Spleen (tissue), 11 donors: ENCODE data around the gene ARHGAP20. TPM values are rescaled to one million over a fixed set of nuclear protein-coding genes. Genes with fewer than 3 reads are reported as not detected.

Experiments
- DNase-seq: peaks from one replicate; pipeline ENCODE4 v3.0.0-alpha.2; 2020
- H3K27ac ChIP-seq, 8 donors: fragments of 200-600 bp; sonication (generic) in 7 of 8; 1 replicate in 4 of 8; 2 replicates in 4 of 8; pipeline versions ENCODE4 v1.5.0 to v1.8.0; 2016 to 2021; ENCODE audit warnings: inconsistent platforms in 4 of 8, mild to moderate bottlenecking in 4 of 8, moderate library complexity in 1 of 8
- H3K27me3 ChIP-seq, 7 donors: fragments of 200-600 bp; sonication (generic) in 6 of 7; replicated peaks in 1 of 7; 1 replicate in 4 of 7; 2 replicates in 3 of 7; pipeline versions ENCODE4 v1.5.0 to v1.8.0; 2016 to 2021; ENCODE audit warnings: inconsistent platforms in 3 of 7, mild to moderate bottlenecking in 1 of 7
- H3K36me3 ChIP-seq, 6 donors: fragments of 200-600 bp; sonication (generic) in 5 of 6; 1 replicate in 4 of 6; 2 replicates in 2 of 6; pipeline versions ENCODE4 v1.5.0 to v1.8.0; 2016 to 2021; ENCODE audit warnings: inconsistent platforms in 2 of 6
- H3K4me1 ChIP-seq, 6 donors: fragments of 200-600 bp; sonication (generic) in 5 of 6; 1 replicate in 3 of 6; 2 replicates in 3 of 6; pipeline versions ENCODE4 v1.5.0 to v1.8.0; 2016 to 2021; ENCODE audit warnings: inconsistent platforms in 3 of 6
- H3K4me3 ChIP-seq, 8 donors: fragments of 200-600 bp; sonication (generic) in 7 of 8; 1 replicate in 4 of 8; 2 replicates in 4 of 8; pipeline versions ENCODE4 v1.5.0 to v1.8.0; 2016 to 2021; ENCODE audit warnings: inconsistent platforms in 4 of 8, mild to moderate bottlenecking in 4 of 8, moderate library complexity in 2 of 8
- H3K9me3 ChIP-seq, 8 donors: fragments of 200-600 bp; sonication (generic) in 7 of 8; 1 replicate in 4 of 8; 2 replicates in 4 of 8; pipeline versions ENCODE4 v1.5.0 to v1.8.0; 2016 to 2021; ENCODE audit warnings: inconsistent platforms in 4 of 8
- POLR2A ChIP-seq, 3 donors: fragments of 450-650 bp; IDR thresholded peaks; one replicate each; pipeline ENCODE4 v1.5.1; 2017; ENCODE audit warnings: antibody characterized with exemption in 3 of 3, mild to moderate bottlenecking in 1 of 3
- POLR2AphosphoS5 ChIP-seq, 3 donors: sonication (generic); formaldehyde crosslinking; IDR thresholded peaks; one replicate each; pipeline ENCODE4 v1.5.1; 2017; ENCODE audit warnings: antibody characterized with exemption in 3 of 3
- WGBS, 5 donors: extraction: QIAGEN DNeasy Blood & Tissue Kit in 3 of 5; methylation state at CpG; one replicate each; pipeline versions ENCODE4 v1.1.5 to v1.1.7; 2013 to 2018; 5-methylcytosine and 5-hydroxymethylcytosine counted together
- intact Hi-C: fragments of 100-400 bp; cut with DNase I; formaldehyde crosslinking; loops from one replicate; pipeline ENCODE4 v1.15.0; 2023; ENCODE audit warnings: low total_unique reads
- polyA plus RNA-seq, 3 donors: library from polyadenylated mRNA; stranded (reverse); fragments of 200-250 nt; gene quantifications; one replicate each; pipeline ENCODE4 v1.2.1, GENCODE V29; 2013
- total RNA-seq, 7 donors: library from RNA; depleted of rRNA in 3 of 7; stranded (reverse); fragments of >200 nt in 3 of 7; fragmentation: NEBNext Ultra II Directional in 4 of 7; extraction: Animal tissue kit (Norgen Biotek cat#: 25700) in 4 of 7; gene quantifications; one replicate each; pipeline versions ENCODE4 v1.1.0 to v1.2.1, GENCODE V29; 2016 to 2021
- TF ChIP-seq, protein P1 (sequence below), 11 experiments: fragments of 200-600 bp in 7 of 11; fragments of 450-650 bp in 4 of 11; sonication (generic) in 4 of 11; IDR thresholded peaks in 8 of 11; conservative IDR thresholded peaks in 3 of 11; 1 replicate in 7 of 11; 2 replicates in 4 of 11; pipeline versions ENCODE4 v1.4.0 to v1.8.0; 2016 to 2021; ENCODE audit warnings: antibody characterized with exemption in 11 of 11, inconsistent platforms in 4 of 11, mild to moderate bottlenecking in 1 of 11
- donor health status: healthy with polysubstance abuse.
- donor health status: DM: no; HTN: no; CAD: no; lungs with moderate emphysema.
- donor health status: DM: no; HTN: no; CAD: no.
- donor health status: Bipolar disorder and iron deficiency.
- donor health status: healthy.
- donor health status: DM: no; HTN: no; CAD: no.
- donor health status: DM: yes; HTN: yes; CAD: no.

ARHGAP20 gene
- total and polyA plus RNA-seq, 10 donors = 0.15 to 11.0 (median 1.5) TPM

DNA sequence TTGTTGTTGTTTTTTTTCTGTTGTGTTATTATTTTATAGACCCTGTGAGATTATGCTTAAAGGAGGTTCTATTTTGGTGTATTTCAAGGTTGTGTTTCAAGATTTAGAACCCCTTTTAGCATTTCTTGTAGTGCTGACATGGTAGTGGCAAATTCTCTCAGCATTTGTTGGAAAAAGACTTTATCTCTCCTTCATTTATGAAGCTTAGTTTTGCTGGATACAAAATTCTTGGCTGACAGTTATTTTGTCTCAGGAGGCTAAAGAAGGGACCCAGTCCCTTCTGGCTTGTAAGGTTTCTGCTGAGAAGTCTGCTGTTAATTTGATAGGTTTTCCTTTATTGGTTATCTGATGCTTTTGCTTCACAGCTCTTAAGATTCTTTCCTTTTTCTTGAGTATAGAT lies 40.7 kb upstream of the ARHGAP20 start:
- DNase-seq = no peak
- Histone ChIP-seq H3K4me1 (no peaks in the 10 kb centered on the region), H3K9me3 (peaks cover 3 to 28% (median 24%) of the 10 kb centered on the region in 8 donors), H3K27ac (no peak overlapping the region), H3K27me3 (peaks cover 0 to 4% (median 0%) of the 10 kb centered on the region in 7 donors), H3K4me3 (no peak overlapping the region), H3K36me3 (no peaks in the 10 kb centered on the region)
- TF ChIP-seq POLR2A (IDR thresholded peaks at IDR 0.05) (no peak), POLR2AphosphoS5 (IDR thresholded peaks at IDR 0.05) (no peak)
- TF ChIP-seq, protein P1, sequence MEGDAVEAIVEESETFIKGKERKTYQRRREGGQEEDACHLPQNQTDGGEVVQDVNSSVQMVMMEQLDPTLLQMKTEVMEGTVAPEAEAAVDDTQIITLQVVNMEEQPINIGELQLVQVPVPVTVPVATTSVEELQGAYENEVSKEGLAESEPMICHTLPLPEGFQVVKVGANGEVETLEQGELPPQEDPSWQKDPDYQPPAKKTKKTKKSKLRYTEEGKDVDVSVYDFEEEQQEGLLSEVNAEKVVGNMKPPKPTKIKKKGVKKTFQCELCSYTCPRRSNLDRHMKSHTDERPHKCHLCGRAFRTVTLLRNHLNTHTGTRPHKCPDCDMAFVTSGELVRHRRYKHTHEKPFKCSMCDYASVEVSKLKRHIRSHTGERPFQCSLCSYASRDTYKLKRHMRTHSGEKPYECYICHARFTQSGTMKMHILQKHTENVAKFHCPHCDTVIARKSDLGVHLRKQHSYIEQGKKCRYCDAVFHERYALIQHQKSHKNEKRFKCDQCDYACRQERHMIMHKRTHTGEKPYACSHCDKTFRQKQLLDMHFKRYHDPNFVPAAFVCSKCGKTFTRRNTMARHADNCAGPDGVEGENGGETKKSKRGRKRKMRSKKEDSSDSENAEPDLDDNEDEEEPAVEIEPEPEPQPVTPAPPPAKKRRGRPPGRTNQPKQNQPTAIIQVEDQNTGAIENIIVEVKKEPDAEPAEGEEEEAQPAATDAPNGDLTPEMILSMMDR (IDR thresholded peaks at IDR 0.05 in 8 of 11, conservative IDR thresholded peaks at IDR 0.05 in 3 of 11) = no peak
- intact Hi-C loops = no loop called here

DNA sequence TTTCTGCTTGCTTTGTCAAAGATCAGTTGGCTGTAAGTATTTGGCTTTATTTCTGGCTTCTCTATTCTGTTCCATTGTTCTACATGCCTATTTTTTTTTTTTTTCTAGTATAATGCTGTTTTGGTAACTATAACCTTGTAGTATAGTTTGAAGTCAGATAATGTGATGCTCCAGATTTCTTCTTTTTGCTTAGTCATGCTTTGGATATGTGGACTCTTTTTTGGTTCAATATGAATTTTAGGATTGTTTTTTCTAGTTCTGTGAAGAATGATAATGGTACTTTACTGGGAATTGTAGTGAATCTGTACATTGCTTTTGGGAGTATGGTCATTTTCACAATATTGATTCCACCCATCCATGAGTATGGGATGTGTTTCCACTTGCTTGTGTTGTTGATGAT lies 37.9 kb upstream of the ARHGAP20 start:
- no peak for DNase-seq
- no peaks in the 10 kb centered on the region for H3K36me3 ChIP-seq
- intact Hi-C loops = no loop called here
- TF ChIP-seq POLR2A (IDR thresholded peaks at IDR 0.05) (no peak), POLR2AphosphoS5 (IDR thresholded peaks at IDR 0.05) (no peak)
- TF ChIP-seq, protein P1 (IDR thresholded peaks at IDR 0.05 in 8 of 11, conservative IDR thresholded peaks at IDR 0.05 in 3 of 11) = no peak
- H3K9me3 ChIP-seq = peaks cover 3 to 28% (median 24%) of the 10 kb centered on the region in 8 donors
- no peak overlapping the region for H3K4me3 ChIP-seq
- H3K27me3 ChIP-seq = no peaks in the 10 kb centered on the region
- no peak overlapping the region for H3K27ac ChIP-seq
- H3K4me1 ChIP-seq = no peaks in the 10 kb centered on the region

DNA sequence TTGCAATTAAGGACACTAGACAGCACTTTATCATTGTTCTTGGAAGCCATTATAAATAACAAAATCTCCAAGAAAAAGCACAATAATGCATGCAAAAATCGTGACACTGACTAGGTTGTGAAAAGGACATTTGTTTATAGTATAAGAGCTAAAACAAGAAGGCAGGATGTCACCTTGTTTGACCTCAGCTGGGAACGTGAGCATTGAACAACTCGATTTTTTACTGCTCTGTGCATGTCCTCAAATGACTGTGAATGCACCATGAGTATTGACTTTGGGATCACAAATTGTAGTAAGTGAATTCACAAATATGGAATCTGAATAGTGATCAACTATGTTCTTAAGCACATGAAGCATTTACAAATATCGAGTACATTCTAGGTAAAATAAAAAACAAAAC lies 35.3 kb upstream of the ARHGAP20 start:
- Histone ChIP-seq H3K27ac (no peak overlapping the region), H3K4me3 (no peak overlapping the region), H3K36me3 (no peaks in the 10 kb centered on the region), H3K27me3 (no peaks in the 10 kb centered on the region), H3K9me3 (peaks cover 0 to 13% (median 6%) of the 10 kb centered on the region in 8 donors), H3K4me1 (no peaks in the 10 kb centered on the region)
- intact Hi-C loops = no loop called here
- 45 to 66% (median 60%) methylated on average over 4 of the region's 4 CpGs for WGBS, 5 donors
- no peak for DNase-seq
- TF ChIP-seq, protein P1 (IDR thresholded peaks at IDR 0.05 in 8 of 11, conservative IDR thresholded peaks at IDR 0.05 in 3 of 11) = no peak
- TF ChIP-seq POLR2AphosphoS5 (IDR thresholded peaks at IDR 0.05) (no peak), POLR2A (IDR thresholded peaks at IDR 0.05) (no peak)

DNA sequence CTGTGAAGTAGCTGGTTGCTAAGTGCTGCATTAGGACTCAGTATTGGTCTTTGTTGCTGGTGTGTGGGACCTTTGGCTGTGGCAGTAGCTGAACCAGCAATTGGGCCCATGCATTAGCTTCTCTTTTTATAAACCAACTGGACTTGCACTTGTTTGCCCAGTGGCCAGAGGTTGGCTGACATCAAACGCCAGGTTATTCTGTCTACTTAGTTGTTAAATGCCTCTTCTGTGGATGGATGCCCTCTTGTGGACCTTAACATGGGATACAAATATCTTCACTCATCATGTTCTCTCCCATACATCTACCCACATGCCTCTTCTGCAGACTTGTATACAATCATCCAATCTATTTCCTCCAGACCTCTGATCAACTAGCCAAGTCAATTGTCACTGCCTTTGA lies 26.4 kb upstream of the ARHGAP20 start:
- Histone ChIP-seq H3K4me3 (no peak overlapping the region), H3K27me3 (peaks cover 0 to 6% (median 0%) of the 10 kb centered on the region in 7 donors), H3K36me3 (no peaks in the 10 kb centered on the region), H3K4me1 (no peaks in the 10 kb centered on the region), H3K27ac (no peak overlapping the region), H3K9me3 (no peaks in the 10 kb centered on the region)
- intact Hi-C loops = no loop called here
- TF ChIP-seq POLR2A (IDR thresholded peaks at IDR 0.05) = no peak
- TF ChIP-seq POLR2AphosphoS5 (IDR thresholded peaks at IDR 0.05) = no peak
- TF ChIP-seq, protein P1 (IDR thresholded peaks at IDR 0.05 in 8 of 11, conservative IDR thresholded peaks at IDR 0.05 in 3 of 11) = no peak
- WGBS, 5 donors = 69 to 94% (median 89%) methylated on average over 1 of the region's 1 CpG
- DNase-seq = no peak
